ENCODE results near the gene B3GALT6. TPM values are rescaled to one million over a fixed set of nuclear protein-coding genes. Genes with fewer than 3 reads are reported as not detected.
"Not testable (repeated sequence)": the region's sequence is repeated elsewhere in the genome, so short reads cannot be mapped to it uniquely, and the experiment has no call there.

Gene B3GALT6
- total and polyA plus RNA-seq, 10 donors: 7.9 to 25.1 (median 18.4) TPM

GRCh38 chr1:1194723-1195122 is 37.3 kb upstream of the B3GALT6 start:
- no peak for DNase-seq
- intact Hi-C loops (cut with DNase I; ENCODE audit: low total_unique reads): no loop called here
- WGBS, 5 donors: 61 to 95% (median 94%) methylated on average over 3 of the region's 3 CpGs
- peaks cover 0 to under 1% (median 0%) of the 10 kb centered on the region in 6 donors for H3K4me1 ChIP-seq
- H3K27ac ChIP-seq: no peak overlapping the region
- peaks cover 0 to 23% (median 17%) of the 10 kb centered on the region in 8 donors for H3K9me3 ChIP-seq
- no peak overlapping the region for H3K4me3 ChIP-seq
- peaks cover 0 to 11% (median 0%) of the 10 kb centered on the region in 7 donors for H3K27me3 ChIP-seq (replicated peaks in 1 of 7)
- H3K36me3 ChIP-seq: no peaks in the 10 kb centered on the region
- TF ChIP-seq POLR2A (IDR thresholded peaks at IDR 0.05) (no peak), CTCF (IDR thresholded peaks at IDR 0.05 in 8 of 11, conservative IDR thresholded peaks at IDR 0.05 in 3 of 11) (no peak), POLR2AphosphoS5 (IDR thresholded peaks at IDR 0.05) (no peak)

- H3K27ac ChIP-seq; H3K4me3 ChIP-seq; H3K36me3 ChIP-seq; DNase-seq; intact Hi-C loops (cut with DNase I; ENCODE audit: low total_unique reads): not testable (repeated sequence)
- WGBS, 5 donors: 84 to 100% (median 97%) methylated on average over 6 of the region's 6 CpGs
- H3K9me3 ChIP-seq: peaks cover 0 to 23% (median 17%) of the 10 kb centered on the region in 8 donors
- H3K27me3 ChIP-seq (replicated peaks in 1 of 7): peaks cover 0 to 21% (median 0%) of the 10 kb centered on the region in 7 donors
- H3K4me1 ChIP-seq: peaks cover 3 to 10% (median 6%) of the 10 kb centered on the region in 6 donors
These were observed 36.3 kb upstream of the B3GALT6 start for GRCh38 chr1:1195726-1196125.

GRCh38 chr1:1196431-1197187 is 35.4 kb upstream of the B3GALT6 start:
- 79 to 87% (median 84%) methylated on average over 9 to 13 of the region's 13 CpGs for WGBS, 5 donors

GRCh38 chr1:1197188-1197500 is 34.9 kb upstream of the B3GALT6 start:
- H3K27ac ChIP-seq: no peak overlapping the region
- no peaks in the 10 kb centered on the region for H3K36me3 ChIP-seq
- TF ChIP-seq CTCF (IDR thresholded peaks at IDR 0.05 in 8 of 11, conservative IDR thresholded peaks at IDR 0.05 in 3 of 11): no peak
- TF ChIP-seq POLR2A (IDR thresholded peaks at IDR 0.05): no peak
- TF ChIP-seq POLR2AphosphoS5 (IDR thresholded peaks at IDR 0.05): no peak
- H3K27me3 ChIP-seq (replicated peaks in 1 of 7): peaks cover 0 to 30% (median 7%) of the 10 kb centered on the region in 7 donors
- H3K4me1 ChIP-seq: peaks cover 3 to 20% (median 10%) of the 10 kb centered on the region in 6 donors
- intact Hi-C loops (cut with DNase I; ENCODE audit: low total_unique reads): no loop called here
- no peak overlapping the region for H3K4me3 ChIP-seq
- WGBS, 5 donors: 89 to 95% (median 91%) methylated on average over 8 of the region's 8 CpGs
- DNase-seq: no peak
- peaks cover 0 to 18% (median 14%) of the 10 kb centered on the region in 8 donors for H3K9me3 ChIP-seq

More at GRCh38 chr1:1196431-1197187, 35.4 kb upstream of the B3GALT6 start:
- Histone ChIP-seq H3K4me1 (peaks cover 3 to 19% (median 10%) of the 10 kb centered on the region in 6 donors), H3K9me3 (peaks cover 0 to 22% (median 17%) of the 10 kb centered on the region in 8 donors), H3K27me3 (replicated peaks in 1 of 7) (peaks cover 0 to 30% (median 7%) of the 10 kb centered on the region in 7 donors), H3K27ac (no peak overlapping the region), H3K4me3 (no peak overlapping the region), H3K36me3 (no peaks in the 10 kb centered on the region)
- TF ChIP-seq POLR2AphosphoS5 (IDR thresholded peaks at IDR 0.05) (no peak), POLR2A (IDR thresholded peaks at IDR 0.05) (no peak), CTCF (IDR thresholded peaks at IDR 0.05 in 8 of 11, conservative IDR thresholded peaks at IDR 0.05 in 3 of 11) (no peak)
- intact Hi-C loops (cut with DNase I; ENCODE audit: low total_unique reads): no loop called here
- DNase-seq: no peak

Data from spleen (tissue), 11 donors.